ENCODE measurements around the gene NLRP13. TPM values are rescaled to one million over a fixed set of nuclear protein-coding genes. Genes with fewer than 3 reads are reported as not detected.

NLRP13 gene
- total RNA-seq, 1 donor from 2014 or later: not detected

- no peak for TF ChIP-seq POLR2AphosphoS5 (IDR thresholded peaks at IDR 0.05; ENCODE audit: insufficient read depth in 1 of 2, low read depth in 1 of 2)
- no peak for TF ChIP-seq CTCF (IDR thresholded peaks at IDR 0.05)
- no peak for TF ChIP-seq POLR2A (IDR thresholded peaks at IDR 0.05)
- intact Hi-C loops (cut with DNase I): no loop called here
- peak in 1 of 2 donors; percentile 0 for DNase-seq (ENCODE audit: extremely low spot score in 2 of 2)
- Histone ChIP-seq H3K27me3 (no peaks in the 10 kb centered on the region), H3K4me3 (no peak overlapping the region), H3K36me3 (no peaks in the 10 kb centered on the region), H3K4me1 (no peaks in the 10 kb centered on the region), H3K9me3 (no peaks in the 10 kb centered on the region), H3K27ac (no peak overlapping the region)
These were observed 24.9 kb downstream of the NLRP13 start for GRCh38 chr19:55907286-55907685.

- no peaks in the 10 kb centered on the region for H3K9me3 ChIP-seq
- intact Hi-C loops (cut with DNase I): no loop called here
- no peak overlapping the region for H3K27ac ChIP-seq
- TF ChIP-seq POLR2AphosphoS5 (IDR thresholded peaks at IDR 0.05; ENCODE audit: insufficient read depth in 1 of 2, low read depth in 1 of 2) (no peak), CTCF (IDR thresholded peaks at IDR 0.05) (no peak), POLR2A (IDR thresholded peaks at IDR 0.05) (no peak)
- no peaks in the 10 kb centered on the region for H3K4me1 ChIP-seq
- peak; percentile 8 to 85 for DNase-seq (ENCODE audit: extremely low spot score in 2 of 2)
- H3K4me3 ChIP-seq: no peak overlapping the region
- no peaks in the 10 kb centered on the region for H3K27me3 ChIP-seq
- no peaks in the 10 kb centered on the region for H3K36me3 ChIP-seq
These were observed 29.9 kb downstream of the NLRP13 start for GRCh38 chr19:55902080-55902751.

GRCh38 chr19:55901369-55902079 lies 30.6 kb downstream of the NLRP13 start:
- H3K27ac ChIP-seq: no peak overlapping the region
- H3K4me3 ChIP-seq: no peak overlapping the region
- no peaks in the 10 kb centered on the region for H3K27me3 ChIP-seq
- intact Hi-C loops (cut with DNase I): no loop called here
- DNase-seq (ENCODE audit: extremely low spot score in 2 of 2): peak in 1 of 2 donors; percentile 67
- H3K4me1 ChIP-seq: no peaks in the 10 kb centered on the region
- H3K36me3 ChIP-seq: no peaks in the 10 kb centered on the region
- H3K9me3 ChIP-seq: no peaks in the 10 kb centered on the region
- TF ChIP-seq POLR2A (IDR thresholded peaks at IDR 0.05) (no peak), CTCF (IDR thresholded peaks at IDR 0.05) (no peak), POLR2AphosphoS5 (IDR thresholded peaks at IDR 0.05; ENCODE audit: insufficient read depth in 1 of 2, low read depth in 1 of 2) (no peak)

DNA sequence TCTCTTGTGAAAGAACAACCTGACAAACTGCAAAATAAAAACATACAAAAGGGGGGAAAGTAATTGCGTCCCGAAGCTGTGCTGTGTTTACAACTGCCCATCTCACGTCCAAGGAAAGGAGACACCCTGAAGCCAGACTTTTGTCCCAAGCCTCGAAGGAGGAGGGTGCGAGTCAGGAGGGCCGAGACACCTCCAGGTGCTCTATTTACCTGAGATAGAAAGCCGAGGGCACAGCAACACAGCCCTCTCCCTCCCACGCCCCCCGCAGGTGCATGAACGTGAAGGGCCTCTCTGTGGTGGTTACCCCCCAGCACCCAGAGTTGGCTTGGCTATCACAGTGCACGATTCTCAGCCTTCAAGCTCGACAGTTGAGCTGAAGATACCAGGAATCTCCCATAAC lies 33.2 kb downstream of the NLRP13 start:
- TF ChIP-seq CTCF (IDR thresholded peaks at IDR 0.05): no peak
- no peak for TF ChIP-seq POLR2A (IDR thresholded peaks at IDR 0.05)
- TF ChIP-seq POLR2AphosphoS5 (IDR thresholded peaks at IDR 0.05; ENCODE audit: insufficient read depth in 1 of 2, low read depth in 1 of 2): no peak

DNA sequence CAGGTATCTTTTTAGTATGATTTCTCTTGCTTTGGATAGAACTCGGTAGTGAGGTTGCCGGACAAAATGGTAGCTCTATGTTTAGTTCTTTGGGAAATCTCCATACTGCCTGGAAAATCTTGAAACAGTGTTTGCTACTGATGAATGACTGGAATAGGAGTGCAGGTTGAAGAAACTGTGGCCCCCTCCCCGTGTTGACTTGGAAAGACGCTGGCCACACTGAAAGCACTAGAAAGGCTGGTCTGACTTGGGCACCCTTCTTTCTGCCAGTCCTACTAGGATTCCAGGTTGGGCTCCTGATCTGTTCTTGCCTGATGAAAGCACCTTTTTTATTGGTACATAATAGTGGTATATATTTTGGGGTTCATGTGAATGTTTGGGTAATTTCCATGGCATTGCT lies 49.5 kb downstream of the NLRP13 start:
- DNase-seq (ENCODE audit: extremely low spot score in 2 of 2): no peak
- H3K27ac ChIP-seq: no peak overlapping the region

More for the DNA sequence above, 33.2 kb downstream of the NLRP13 start:
- H3K27me3 ChIP-seq: no peaks in the 10 kb centered on the region
- no peak overlapping the region for H3K4me3 ChIP-seq
- H3K9me3 ChIP-seq: no peaks in the 10 kb centered on the region
- H3K36me3 ChIP-seq: no peaks in the 10 kb centered on the region
- no peaks in the 10 kb centered on the region for H3K4me1 ChIP-seq
- intact Hi-C loops (cut with DNase I): no loop called here
- DNase-seq (ENCODE audit: extremely low spot score in 2 of 2): peak in 1 of 2 donors; percentile 61
- H3K27ac ChIP-seq: no peak overlapping the region

More for the DNA sequence above, 49.5 kb downstream of the NLRP13 start:
- intact Hi-C loops (cut with DNase I): no loop called here
- no peak for TF ChIP-seq CTCF (IDR thresholded peaks at IDR 0.05)
- TF ChIP-seq POLR2AphosphoS5 (IDR thresholded peaks at IDR 0.05; ENCODE audit: insufficient read depth in 1 of 2, low read depth in 1 of 2): no peak
- TF ChIP-seq POLR2A (IDR thresholded peaks at IDR 0.05): no peak
- H3K9me3 ChIP-seq: no peaks in the 10 kb centered on the region
- H3K4me1 ChIP-seq: no peaks in the 10 kb centered on the region
- no peaks in the 10 kb centered on the region for H3K36me3 ChIP-seq
- H3K4me3 ChIP-seq: no peak overlapping the region
- no peaks in the 10 kb centered on the region for H3K27me3 ChIP-seq

All from vagina (tissue), 2 donors.